Suprapubic skin (tissue), 3 donors: ENCODE measurements around the gene TOLLIP.

ENCODE experiments used
- POLR2AphosphoS5 ChIP-seq, 3 donors: sonication (generic); formaldehyde crosslinking; IDR thresholded peaks; one replicate each; pipeline ENCODE4 v1.6.1; 2017; ENCODE audit warnings: antibody characterized with exemption in 3 of 3
- TF ChIP-seq, protein P1 (sequence below), 2 donors: fragments of 200-600 bp in 1 of 2; fragments of 450-650 bp in 1 of 2; sonication (generic) in 1 of 2; IDR thresholded peaks; one replicate each; pipeline ENCODE4 v1.5.1; 2016 to 2019; ENCODE audit warnings: antibody characterized with exemption in 2 of 2, mild to moderate bottlenecking in 1 of 2, moderate library complexity in 1 of 2

DNA sequence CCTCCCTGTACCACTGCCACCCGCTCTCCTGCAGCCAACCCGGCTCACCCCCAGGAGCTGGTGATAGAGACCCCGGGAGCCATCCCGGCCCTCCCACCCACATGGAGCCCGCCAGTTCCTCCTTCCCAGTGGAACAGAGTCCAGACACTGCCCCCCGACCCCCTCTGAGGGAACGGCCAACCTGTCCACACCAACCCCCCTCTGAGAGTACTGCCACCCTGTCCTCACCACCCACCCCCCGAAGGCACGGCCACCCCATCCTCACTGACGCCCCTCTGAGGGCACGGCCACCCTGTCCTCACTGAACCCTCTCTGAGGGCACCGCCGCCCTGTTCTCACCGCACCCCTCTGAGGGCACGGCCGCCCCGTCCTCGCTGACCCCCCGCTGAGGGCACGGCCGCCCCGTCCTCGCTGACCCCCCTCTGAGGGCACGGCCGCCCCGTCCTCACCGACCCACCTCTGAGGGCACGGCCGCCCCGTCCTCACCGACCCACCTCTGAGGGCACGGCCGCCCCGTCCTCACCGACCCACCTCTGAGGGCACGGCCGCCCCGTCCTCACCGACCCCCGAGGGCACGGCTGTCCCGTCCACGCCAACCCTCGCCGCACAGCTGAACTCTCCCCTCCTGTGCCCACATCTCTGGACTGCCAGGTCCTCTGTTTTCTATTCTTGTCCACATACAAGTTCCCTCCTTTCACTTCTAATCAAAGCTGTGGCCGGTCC lies 18.0 kb downstream of the TOLLIP start:
- TF ChIP-seq, protein P1, sequence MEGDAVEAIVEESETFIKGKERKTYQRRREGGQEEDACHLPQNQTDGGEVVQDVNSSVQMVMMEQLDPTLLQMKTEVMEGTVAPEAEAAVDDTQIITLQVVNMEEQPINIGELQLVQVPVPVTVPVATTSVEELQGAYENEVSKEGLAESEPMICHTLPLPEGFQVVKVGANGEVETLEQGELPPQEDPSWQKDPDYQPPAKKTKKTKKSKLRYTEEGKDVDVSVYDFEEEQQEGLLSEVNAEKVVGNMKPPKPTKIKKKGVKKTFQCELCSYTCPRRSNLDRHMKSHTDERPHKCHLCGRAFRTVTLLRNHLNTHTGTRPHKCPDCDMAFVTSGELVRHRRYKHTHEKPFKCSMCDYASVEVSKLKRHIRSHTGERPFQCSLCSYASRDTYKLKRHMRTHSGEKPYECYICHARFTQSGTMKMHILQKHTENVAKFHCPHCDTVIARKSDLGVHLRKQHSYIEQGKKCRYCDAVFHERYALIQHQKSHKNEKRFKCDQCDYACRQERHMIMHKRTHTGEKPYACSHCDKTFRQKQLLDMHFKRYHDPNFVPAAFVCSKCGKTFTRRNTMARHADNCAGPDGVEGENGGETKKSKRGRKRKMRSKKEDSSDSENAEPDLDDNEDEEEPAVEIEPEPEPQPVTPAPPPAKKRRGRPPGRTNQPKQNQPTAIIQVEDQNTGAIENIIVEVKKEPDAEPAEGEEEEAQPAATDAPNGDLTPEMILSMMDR (IDR thresholded peaks at IDR 0.05): no peak
- no peak for TF ChIP-seq POLR2AphosphoS5 (IDR thresholded peaks at IDR 0.05)
